K562 (cell line): ENCODE measurements around the gene GPR25. TPM values are rescaled to one million over a fixed set of nuclear protein-coding genes. Genes with fewer than 3 reads are reported as not detected.

Source experiments
- ATAC-seq: fragments of 200-7000 bp; cut with Tn5 transposase; 3 replicates; pipeline ENCODE4 v1.9.1; 2020; ENCODE audit warnings: moderate library complexity
- BruUV-seq: library from RNA; stranded (reverse); fragments of 400-500 nt; replicated peaks from 2 replicates; lab custom pipeline; 2021; lab: Mats Ljungman, UMichigan
- CTCF ChIA-PET: fragments of 300-600 bp; formaldehyde crosslinking; extraction: SDS; loops from one replicate; lab custom pipeline; 2021; ENCODE audit warnings: low intra/inter-chr PET ratio; lab: Yijun Ruan, JAX
- POLR2A ChIA-PET: fragments of 300-600, 350-650 bp; sonication (Branson Sonifier 250); formaldehyde crosslinking; extraction: SDS; loops from one replicate; lab custom pipeline; 2021; ENCODE audit warnings: antibody characterized with exemption, inconsistent platforms; lab: Yijun Ruan, JAX
- DNase-seq, 4 experiments: peaks; one replicate each; pipeline versions ENCODE4 v3.0.0 to v3.0.0-alpha.2; 2011 to 2018; ENCODE audit warnings: low spot score in 3 of 4, mixed read lengths in 3 of 4; ENCODE audit errors: extremely low read depth in 1 of 4
- FAIRE-seq: peaks from 2 replicates; lab custom pipeline; 2011; peaks lifted over from hg19 to GRCh38; lab: Jason Lieb, UNC
- H2AFZ ChIP-seq: 2 replicates; pipeline ENCODE4 v1.6.0; 2011; ENCODE audit warnings: low read depth, low read length, control low read depth, inconsistent platforms
- H3K27ac ChIP-seq: fragments of 200-600 bp; 3 replicates; pipeline ENCODE4 v1.8.0; 2011; ENCODE audit warnings: low read depth, mild to moderate bottlenecking, control low read depth, inconsistent platforms, low read length, moderate library complexity, mixed read lengths; ENCODE audit errors: extremely low read depth
- H3K27me3 ChIP-seq, 2 experiments: fragments of 300-600 bp in 1 of 2; 2 replicates in 1 of 2; 3 replicates in 1 of 2; pipeline versions ENCODE4 v1.6.0 to v1.8.0; 2011; ENCODE audit warnings: inconsistent platforms in 2 of 2, low read length in 2 of 2, mild to moderate bottlenecking in 1 of 2, mixed read lengths in 1 of 2, moderate library complexity in 1 of 2; ENCODE audit not compliant: control insufficient read depth in 2 of 2, insufficient read depth in 2 of 2
- H3K36me3 ChIP-seq: fragments of 300-600 bp; 3 replicates; pipeline ENCODE4 v1.8.0; 2011; ENCODE audit warnings: mild to moderate bottlenecking, low read length, inconsistent platforms; ENCODE audit not compliant: control insufficient read depth, insufficient read depth
- H3K4me1 ChIP-seq, 2 experiments: fragments of 200-600 bp in 1 of 2; replicated peaks in 1 of 2; 2 replicates in 1 of 2; 3 replicates in 1 of 2; pipeline versions ENCODE4 v1.5.1 to v1.8.0; 2011; ENCODE audit warnings: inconsistent platforms in 2 of 2, low read length in 2 of 2, mild to moderate bottlenecking in 1 of 2, mixed read lengths in 1 of 2, moderate library complexity in 1 of 2; ENCODE audit not compliant: control insufficient read depth in 2 of 2, insufficient read depth in 2 of 2
- H3K4me2 ChIP-seq: 2 replicates; pipeline ENCODE4 v1.6.1; 2011; ENCODE audit warnings: low read length, control low read depth, inconsistent platforms, mixed read lengths; ENCODE audit not compliant: insufficient read depth
- H3K4me3 ChIP-seq: fragments of 200-600 bp; sonication (generic), shearing (Covaris generic); 2 replicates; pipeline ENCODE4 v1.5.1; 2016; ENCODE audit warnings: control low read depth, inconsistent platforms
- H3K79me2 ChIP-seq: fragments of 200-600 bp; 3 replicates; pipeline ENCODE4 v1.8.0; 2011; ENCODE audit warnings: low read length, inconsistent platforms; ENCODE audit not compliant: control insufficient read depth, insufficient read depth
- H3K9ac ChIP-seq, 2 experiments: 2 replicates each; pipeline versions ENCODE4 v1.6.0 to v1.6.1; 2011; ENCODE audit warnings: low read depth in 2 of 2, low read length in 2 of 2, control low read depth in 1 of 2, inconsistent platforms in 1 of 2, mild to moderate bottlenecking in 1 of 2, mixed read lengths in 1 of 2; ENCODE audit not compliant: insufficient read depth in 1 of 2
- H3K9me1 ChIP-seq: one replicate; pipeline ENCODE4 v1.6.0; 2011; ENCODE audit warnings: inconsistent platforms, mild to moderate bottlenecking, low read length, moderate library complexity; ENCODE audit not compliant: control insufficient read depth, insufficient read depth
- H3K9me3 ChIP-seq: replicated peaks from 2 replicates; pipeline ENCODE4 v1.5.1; 2011; ENCODE audit warnings: low read depth, low read length, inconsistent platforms; ENCODE audit not compliant: control insufficient read depth, insufficient read depth
- H4K20me1 ChIP-seq: replicated peaks from 2 replicates; pipeline ENCODE4 v1.6.1; 2011; ENCODE audit warnings: low read length, inconsistent platforms, mixed read lengths; ENCODE audit not compliant: control insufficient read depth, insufficient read depth
- CCAR2 ChIP-seq: fragments of 200-400 bp; formaldehyde crosslinking; IDR thresholded peaks from 2 replicates; pipeline ENCODE4 v1.6.1; 2017; ENCODE audit warnings: mild to moderate bottlenecking, low read depth, low read length
- COPS2 ChIP-seq: fragments of 450-650 bp; conservative IDR thresholded peaks from 2 replicates; pipeline ENCODE4 v1.6.1; 2016; ENCODE audit warnings: mild to moderate bottlenecking, moderate library complexity
- EP300 ChIP-seq: IDR thresholded peaks from 2 replicates; pipeline ENCODE4 v1.6.1; 2012; ENCODE audit warnings: low read length, improper control_type of control experiment
- FOSL1 ChIP-seq: fragments of 200-800 bp; sonication (Bioruptor generic); conservative IDR thresholded peaks from 2 replicates; pipeline ENCODE4 v1.6.1; 2016; ENCODE audit warnings: missing genetic modification characterization, missing compliant biosample characterization
- HNRNPH1 ChIP-seq: fragments of 200-400 bp; formaldehyde crosslinking; optimal IDR thresholded peaks from 2 replicates; pipeline ENCODE3; 2017; ENCODE audit warnings: low read depth, mild to moderate bottlenecking, low read length, moderate library complexity
- HNRNPUL1 ChIP-seq: fragments of 200-400 bp; formaldehyde crosslinking; IDR thresholded peaks from 2 replicates; pipeline ENCODE4 v1.6.1; 2017; ENCODE audit warnings: low read length
- PTRF ChIP-seq: fragments of 450-650 bp; IDR thresholded peaks from 2 replicates; pipeline ENCODE4 v1.6.1; 2016; ENCODE audit warnings: mild to moderate bottlenecking, missing genetic modification characterization, missing compliant biosample characterization
- RHOXF2B ChIP-seq: fragments of 250-450 bp; sonication (Bioruptor Pico); conservative IDR thresholded peaks from 2 replicates; pipeline ENCODE4 v1.5.1; 2021
- SIX5 ChIP-seq, 2 experiments: IDR thresholded peaks; 2 replicates each; pipeline ENCODE4 v1.6.1; 2011; ENCODE audit warnings: low read length in 2 of 2, borderline replicate concordance in 1 of 2, low read depth in 1 of 2, mild to moderate bottlenecking in 1 of 2, moderate library complexity in 1 of 2; ENCODE audit not compliant: insufficient read depth in 1 of 2
- SMAD4 ChIP-seq: fragments of 250-450 bp; sonication (Bioruptor Pico); conservative IDR thresholded peaks from 2 replicates; pipeline ENCODE4 v1.8.0; 2021; ENCODE audit warnings: inconsistent platforms, mild to moderate bottlenecking, moderate library complexity
- ZNF431 ChIP-seq: sonication (generic); formaldehyde crosslinking; IDR thresholded peaks from 2 replicates; pipeline ENCODE4 v1.8.0; 2022; ENCODE audit warnings: mild to moderate bottlenecking, missing genetic modification reagents
- WGBS: fragments of 100-300 bp; shearing (Covaris generic); methylation state at CpG from one replicate; pipeline ENCODE4 v1.1.6; 2016; ENCODE audit warnings: low coverage, mixed read lengths; ENCODE audit not compliant: insufficient coverage; ENCODE audit errors: missing lambda C conversion rate; 5-methylcytosine and 5-hydroxymethylcytosine counted together
- in situ Hi-C: fragments of 300-500 bp; cut with MboI; formaldehyde crosslinking; loops from 4 replicates; pipeline ENCODE4 v1.15.0; 2018; ENCODE audit warnings: inconsistent platforms, mixed read lengths
- intact Hi-C: fragments of 100-400 bp; cut with micrococcal nuclease; formaldehyde crosslinking; loops from 2 replicates; pipeline ENCODE4 v1.14.2; 2022
- polyA plus RNA-seq, 8 experiments: library from polyadenylated mRNA; depleted of rRNA in 4 of 8; stranded (reverse) in 5 of 8; unstranded in 3 of 8; fragments of >200 nt; fragmentation: Nextera tagmentation in 2 of 8; fragmentation: Illumina TruSeq in 1 of 8; extraction: Ambion mirVana in 2 of 8; extraction: Trizol in 1 of 8; gene quantifications; 2 replicates each; pipeline versions ENCODE4 v1.2.1 to v1.2.3, GENCODE V29; 2011 to 2014; ENCODE audit warnings: inconsistent platforms in 1 of 8, missing spikeins in 1 of 8
- total RNA-seq, 7 experiments: library from RNA; depleted of rRNA in 6 of 7; stranded (reverse); fragments of >200 nt in 6 of 7; fragmentation: Illumina TruSeq in 2 of 7; extraction: Trizol in 2 of 7; gene quantifications; 2 replicates each; pipeline versions ENCODE4 v1.2.1 to v1.2.3, GENCODE V29; 2011 to 2021; ENCODE audit warnings: low replicate concordance in 1 of 7
- TF ChIP-seq, protein P1 (sequence below): sonication (generic); formaldehyde crosslinking; IDR thresholded peaks from 2 replicates; pipeline ENCODE4 v1.8.1; 2023; ENCODE audit warnings: mild to moderate bottlenecking, missing genetic modification reagents, moderate library complexity

The GPR25 gene
- total and polyA plus RNA-seq, 9 of the 15 experiments (the other 6 are each of a cell fraction or from before 2014, with no cell fraction given): not detected

DNA sequence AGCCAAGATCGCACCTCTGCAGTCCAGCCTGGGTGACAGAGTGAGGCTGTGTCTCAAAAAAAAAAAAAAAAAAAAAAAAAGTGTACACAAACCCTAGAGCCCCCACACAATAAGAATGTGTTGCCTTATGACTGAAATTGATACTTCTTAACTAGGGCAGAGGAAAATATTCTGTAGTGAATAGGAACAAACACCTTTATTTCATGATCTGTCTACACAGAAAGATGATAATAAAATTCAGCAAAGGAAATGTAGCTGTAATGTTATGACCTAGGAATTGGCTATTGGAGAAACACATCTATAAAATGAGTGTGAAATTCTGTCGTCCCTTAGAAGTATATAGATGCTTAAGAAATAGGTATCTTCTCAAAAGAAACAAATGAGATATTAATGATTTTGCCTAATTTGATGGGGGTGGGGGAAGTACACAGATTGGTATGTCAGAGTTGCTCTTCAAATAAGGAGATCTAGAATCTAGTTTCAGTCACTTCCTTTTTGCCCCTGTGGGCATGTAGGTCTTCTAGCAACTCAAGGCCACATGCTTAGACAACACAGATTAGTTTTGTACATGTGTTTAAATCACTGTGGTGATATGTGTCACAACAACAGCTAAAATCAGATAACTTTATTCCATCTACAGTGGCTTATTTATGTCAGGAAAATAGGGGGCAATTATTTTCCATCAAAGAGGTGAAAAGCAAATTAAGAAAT is 10.7 kb upstream of the GPR25 start:
- no peak overlapping the region for H3K27ac ChIP-seq
- intact Hi-C loops: no loop called here
- 22% methylated on average over 2 of the region's 2 CpGs for WGBS
- H3K4me3 ChIP-seq: no peak overlapping the region
- ATAC-seq: no peak
- no peak overlapping the region for H2AFZ ChIP-seq
- peaks cover 4 to 6% of the 10 kb centered on the region in 2 experiments; a peak in 3 of 5 replicates for H3K27me3 ChIP-seq
- no peak overlapping the region for H3K9ac ChIP-seq
- BruUV-seq: no TSS peak
- POLR2A ChIA-PET: interaction anchor here (1.3 kb wide), 1 partner anchor 11 kb away, joined by 3 read pairs; no protein-coding TSS in a partner anchor
- no peaks in the 10 kb centered on the region for H3K9me3 ChIP-seq
- H3K9me1 ChIP-seq: no peaks in the 10 kb centered on the region
- no peak for FAIRE-seq
- no peaks in the 10 kb centered on the region for H3K36me3 ChIP-seq
- H4K20me1 ChIP-seq: no peaks in the 10 kb centered on the region
- in situ Hi-C loops: no loop called here
- TF ChIP-seq EP300: no peak
- no peak for TF ChIP-seq HNRNPUL1
- no peak for TF ChIP-seq SMAD4 (CRISPR knock-in tag)
- TF ChIP-seq, protein P1, sequence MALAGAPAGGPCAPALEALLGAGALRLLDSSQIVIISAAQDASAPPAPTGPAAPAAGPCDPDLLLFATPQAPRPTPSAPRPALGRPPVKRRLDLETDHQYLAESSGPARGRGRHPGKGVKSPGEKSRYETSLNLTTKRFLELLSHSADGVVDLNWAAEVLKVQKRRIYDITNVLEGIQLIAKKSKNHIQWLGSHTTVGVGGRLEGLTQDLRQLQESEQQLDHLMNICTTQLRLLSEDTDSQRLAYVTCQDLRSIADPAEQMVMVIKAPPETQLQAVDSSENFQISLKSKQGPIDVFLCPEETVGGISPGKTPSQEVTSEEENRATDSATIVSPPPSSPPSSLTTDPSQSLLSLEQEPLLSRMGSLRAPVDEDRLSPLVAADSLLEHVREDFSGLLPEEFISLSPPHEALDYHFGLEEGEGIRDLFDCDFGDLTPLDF (CRISPR knock-in tag): no peak
- TF ChIP-seq CCAR2: no peak
- TF ChIP-seq RHOXF2B: no peak
- TF ChIP-seq SIX5 (IDR thresholded peaks at IDR 0.05; ENCODE audit: borderline replicate concordance in 1 of 2, insufficient read depth in 1 of 2, low read depth in 1 of 2, low read length in 2 of 2): no peak
- no peak for TF ChIP-seq ZNF431
- TF ChIP-seq HNRNPH1: no peak
- TF ChIP-seq COPS2: no peak
- TF ChIP-seq FOSL1 (tag): no peak
- TF ChIP-seq PTRF: no peak
- TF ChIP-seq, all 486 proteins: peak for 0
- CTCF ChIA-PET: no interaction called here
- Histone ChIP-seq H3K4me2 (no peak overlapping the region), H3K79me2 (no peaks in the 10 kb centered on the region), H3K4me1 (no peaks in the 10 kb centered on the region)
- DNase-seq: no peak
